K562 (cell line): ENCODE measurements around the gene BIRC6. TPM values are rescaled to one million over a fixed set of nuclear protein-coding genes. Genes with fewer than 3 reads are reported as not detected.

Source experiments
- ATF7 ChIP-seq: fragments of 450-650 bp; IDR thresholded peaks from 2 replicates; pipeline ENCODE4 v1.7.1; 2014; ENCODE audit warnings: mild to moderate bottlenecking, moderate library complexity
- BMI1 ChIP-seq: fragments of 150-350 bp; IDR thresholded peaks from 2 replicates; pipeline ENCODE4 v1.6.1; 2014; ENCODE audit warnings: low read length
- CBX1 ChIP-seq: sonication (generic); IDR thresholded peaks from 2 replicates; pipeline ENCODE4 v1.6.1; 2016; ENCODE audit warnings: antibody characterized with exemption, low read depth, mild to moderate bottlenecking
- CXXC5 ChIP-seq: fragments of 250-450 bp; sonication (Bioruptor Pico); IDR thresholded peaks from 2 replicates; pipeline ENCODE4 v1.8.0; 2022; ENCODE audit warnings: inconsistent platforms, mild to moderate bottlenecking, moderate library complexity
- ETS1 ChIP-seq: conservative IDR thresholded peaks from 2 replicates; pipeline ENCODE4 v1.6.1; 2011; ENCODE audit warnings: low read depth, mild to moderate bottlenecking, low read length; ENCODE audit not compliant: control insufficient read depth
- FOXK2 ChIP-seq, 2 experiments: fragments of 450-650 bp; IDR thresholded peaks in 1 of 2; conservative IDR thresholded peaks in 1 of 2; 2 replicates each; pipeline ENCODE4 v1.6.1; 2016; ENCODE audit warnings: low read depth in 2 of 2, mild to moderate bottlenecking in 1 of 2
- HES1 ChIP-seq: fragments of 450-650 bp; IDR thresholded peaks from 2 replicates; pipeline ENCODE4 v1.6.1; 2016; ENCODE audit warnings: low read depth, mild to moderate bottlenecking, moderate library complexity
- IRF2 ChIP-seq: sonication (generic); formaldehyde crosslinking; IDR thresholded peaks from 2 replicates; pipeline ENCODE4 v1.8.1; 2022; ENCODE audit warnings: mild to moderate bottlenecking, missing genetic modification reagents
- KHSRP ChIP-seq: fragments of 450-650 bp; IDR thresholded peaks from 2 replicates; pipeline ENCODE4 v1.6.1; 2017
- LEF1 ChIP-seq: fragments of 450-650 bp; IDR thresholded peaks from 2 replicates; pipeline ENCODE4 v1.6.1; 2016; ENCODE audit warnings: mild to moderate bottlenecking
- MBD2 ChIP-seq: sonication (generic); IDR thresholded peaks from 2 replicates; pipeline ENCODE4 v1.6.1; 2016; ENCODE audit warnings: low read depth, borderline replicate concordance
- MYBL2 ChIP-seq, 2 experiments: fragments of 450-650 bp in 1 of 2; sonication (generic) in 1 of 2; formaldehyde crosslinking in 1 of 2; IDR thresholded peaks; 2 replicates each; pipeline versions ENCODE4 v1.6.1 to v1.8.1; 2017 to 2022; ENCODE audit warnings: borderline replicate concordance in 1 of 2, inconsistent platforms in 1 of 2, low read depth in 1 of 2, mild to moderate bottlenecking in 1 of 2, missing genetic modification reagents in 1 of 2, moderate library complexity in 1 of 2
- PHB ChIP-seq: fragments of 250-450 bp; sonication (Bioruptor Pico); IDR thresholded peaks from 2 replicates; pipeline ENCODE4 v1.5.0; 2021
- SMAD3 ChIP-seq: fragments of 450-650 bp; formaldehyde crosslinking; conservative IDR thresholded peaks from 2 replicates; pipeline ENCODE4 v1.4.0; 2020; ENCODE audit warnings: mild to moderate bottlenecking
- TARDBP ChIP-seq: fragments of 450-650 bp; IDR thresholded peaks from 2 replicates; pipeline ENCODE4 v1.6.1; 2016
- THRA ChIP-seq: fragments of 450-650 bp; IDR thresholded peaks from 2 replicates; pipeline ENCODE4 v1.6.1; 2017; ENCODE audit warnings: mild to moderate bottlenecking, moderate library complexity
- ZKSCAN3 ChIP-seq: fragments of 250-450 bp; sonication (Bioruptor Pico); IDR thresholded peaks from 2 replicates; pipeline ENCODE4 v1.4.0; 2020
- ZNF561 ChIP-seq: fragments of 450-650 bp; formaldehyde crosslinking; conservative IDR thresholded peaks from 2 replicates; pipeline ENCODE4 v1.4.0; 2020; ENCODE audit warnings: mild to moderate bottlenecking, moderate library complexity
- ZNF57 ChIP-seq: fragments of 450-650 bp; formaldehyde crosslinking; IDR thresholded peaks from 2 replicates; pipeline ENCODE4 v1.4.0; 2020; ENCODE audit warnings: mild to moderate bottlenecking, moderate library complexity
- ZNF75A ChIP-seq: fragments of 450-650 bp; formaldehyde crosslinking; IDR thresholded peaks from 2 replicates; pipeline ENCODE4 v1.4.0; 2020; ENCODE audit warnings: mild to moderate bottlenecking
- polyA plus RNA-seq, 8 experiments: library from polyadenylated mRNA; depleted of rRNA in 4 of 8; stranded (reverse) in 5 of 8; unstranded in 3 of 8; fragments of >200 nt; fragmentation: Nextera tagmentation in 2 of 8; fragmentation: Illumina TruSeq in 1 of 8; extraction: Ambion mirVana in 2 of 8; extraction: Trizol in 1 of 8; gene quantifications; 2 replicates each; pipeline versions ENCODE4 v1.2.1 to v1.2.3, GENCODE V29; 2011 to 2014; ENCODE audit warnings: inconsistent platforms in 1 of 8, missing spikeins in 1 of 8
- total RNA-seq, 7 experiments: library from RNA; depleted of rRNA in 6 of 7; stranded (reverse); fragments of >200 nt in 6 of 7; fragmentation: Illumina TruSeq in 2 of 7; extraction: Trizol in 2 of 7; gene quantifications; 2 replicates each; pipeline versions ENCODE4 v1.2.1 to v1.2.3, GENCODE V29; 2011 to 2021; ENCODE audit warnings: low replicate concordance in 1 of 7
- TF ChIP-seq, protein P1 (sequence below): fragments of 250-450 bp; sonication (Bioruptor Pico); IDR thresholded peaks from 2 replicates; pipeline ENCODE4 v1.9.0; 2021; ENCODE audit warnings: mild to moderate bottlenecking
- TF ChIP-seq, protein P2 (sequence below), 2 experiments: IDR thresholded peaks; 2 replicates each; pipeline ENCODE4 v1.6.1; 2012; ENCODE audit warnings: improper control_type of control experiment in 2 of 2, low read depth in 2 of 2, low read length in 2 of 2, borderline replicate concordance in 1 of 2

BIRC6 gene
- total and polyA plus RNA-seq, 9 of the 15 experiments (the other 6 are each of a cell fraction or from before 2014, with no cell fraction given), result 18.8 to 110 (median 49.8) TPM

- peak; percentile 94 for TF ChIP-seq ETS1
- TF ChIP-seq ZNF561 (CRISPR knock-in tag), result no peak
- no peak for TF ChIP-seq MYBL2 (IDR thresholded peaks at IDR 0.05; ENCODE audit: low read depth)
- TF ChIP-seq MYBL2 (CRISPR knock-in tag; IDR thresholded peaks at IDR 0.05; ENCODE audit: borderline replicate concordance), result no peak
- TF ChIP-seq LEF1, result no peak
- TF ChIP-seq MBD2, result no peak
- TF ChIP-seq KHSRP, result no peak
- TF ChIP-seq FOXK2 (conservative IDR thresholded peaks at IDR 0.05 in 1 of 2, IDR thresholded peaks at IDR 0.05 in 1 of 2; ENCODE audit: low read depth in 2 of 2), result peak; percentile 93 to 94
- no peak for TF ChIP-seq ZKSCAN3 (CRISPR knock-in tag)
- no peak for TF ChIP-seq ZNF57
- TF ChIP-seq, protein P1, sequence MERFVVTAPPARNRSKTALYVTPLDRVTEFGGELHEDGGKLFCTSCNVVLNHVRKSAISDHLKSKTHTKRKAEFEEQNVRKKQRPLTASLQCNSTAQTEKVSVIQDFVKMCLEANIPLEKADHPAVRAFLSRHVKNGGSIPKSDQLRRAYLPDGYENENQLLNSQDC (CRISPR knock-in tag), result no peak
- no peak for TF ChIP-seq HES1
- TF ChIP-seq PHB (CRISPR knock-in tag), result no peak
- TF ChIP-seq ATF7, result peak; percentile 78
- no peak for TF ChIP-seq IRF2 (CRISPR knock-in tag)
- no peak for TF ChIP-seq ZNF75A (CRISPR knock-in tag)
- TF ChIP-seq CXXC5, result peak; percentile 76
- no peak for TF ChIP-seq THRA
- TF ChIP-seq TARDBP, result no peak
- TF ChIP-seq BMI1, result no peak
- TF ChIP-seq SMAD3 (CRISPR knock-in tag), result no peak
- no peak for TF ChIP-seq CBX1
- TF ChIP-seq, protein P2, sequence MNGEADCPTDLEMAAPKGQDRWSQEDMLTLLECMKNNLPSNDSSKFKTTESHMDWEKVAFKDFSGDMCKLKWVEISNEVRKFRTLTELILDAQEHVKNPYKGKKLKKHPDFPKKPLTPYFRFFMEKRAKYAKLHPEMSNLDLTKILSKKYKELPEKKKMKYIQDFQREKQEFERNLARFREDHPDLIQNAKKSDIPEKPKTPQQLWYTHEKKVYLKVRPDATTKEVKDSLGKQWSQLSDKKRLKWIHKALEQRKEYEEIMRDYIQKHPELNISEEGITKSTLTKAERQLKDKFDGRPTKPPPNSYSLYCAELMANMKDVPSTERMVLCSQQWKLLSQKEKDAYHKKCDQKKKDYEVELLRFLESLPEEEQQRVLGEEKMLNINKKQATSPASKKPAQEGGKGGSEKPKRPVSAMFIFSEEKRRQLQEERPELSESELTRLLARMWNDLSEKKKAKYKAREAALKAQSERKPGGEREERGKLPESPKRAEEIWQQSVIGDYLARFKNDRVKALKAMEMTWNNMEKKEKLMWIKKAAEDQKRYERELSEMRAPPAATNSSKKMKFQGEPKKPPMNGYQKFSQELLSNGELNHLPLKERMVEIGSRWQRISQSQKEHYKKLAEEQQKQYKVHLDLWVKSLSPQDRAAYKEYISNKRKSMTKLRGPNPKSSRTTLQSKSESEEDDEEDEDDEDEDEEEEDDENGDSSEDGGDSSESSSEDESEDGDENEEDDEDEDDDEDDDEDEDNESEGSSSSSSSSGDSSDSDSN (IDR thresholded peaks at IDR 0.05; ENCODE audit: borderline replicate concordance in 1 of 2, low read depth in 2 of 2, low read length in 2 of 2), result no peak
Measured at GRCh38 chr2:32627814-32628579, 271.2 kb downstream of the BIRC6 start, which contains the start of gene TTC27 (continued).
